Liver (tissue), 3 donors: ENCODE data around the gene FDX1.

Source experiments
- EGR1 ChIP-seq, 2 donors: IDR thresholded peaks; 2 replicates each; pipeline ENCODE4 v1.6.1; 2016 to 2018; ENCODE audit warnings: antibody characterized with exemption in 2 of 2, low read depth in 2 of 2
- FOXA1 ChIP-seq: IDR thresholded peaks from 2 replicates; pipeline ENCODE4 v1.6.1; 2016; ENCODE audit warnings: antibody characterized with exemption
- GABPA ChIP-seq, 2 donors: IDR thresholded peaks in 1 of 2; conservative IDR thresholded peaks in 1 of 2; 2 replicates each; pipeline ENCODE4 v1.6.1; 2016; ENCODE audit warnings: antibody characterized with exemption in 2 of 2, mild to moderate bottlenecking in 1 of 2, moderate library complexity in 1 of 2
- HNF4G ChIP-seq: IDR thresholded peaks from 2 replicates; pipeline ENCODE4 v1.6.1; 2016; ENCODE audit warnings: antibody characterized with exemption
- JUND ChIP-seq, 2 donors: IDR thresholded peaks; 2 replicates each; pipeline ENCODE4 v1.6.1; 2016; ENCODE audit warnings: antibody characterized with exemption in 2 of 2
- SP1 ChIP-seq: IDR thresholded peaks from 2 replicates; pipeline ENCODE4 v1.6.1; 2018; ENCODE audit warnings: antibody characterized with exemption, mild to moderate bottlenecking
- TAF1 ChIP-seq: conservative IDR thresholded peaks from 2 replicates; pipeline ENCODE4 v1.6.1; 2016; ENCODE audit warnings: antibody characterized with exemption, mild to moderate bottlenecking
- YY1 ChIP-seq: IDR thresholded peaks from 2 replicates; pipeline ENCODE4 v1.6.1; 2016; ENCODE audit warnings: antibody characterized with exemption, mild to moderate bottlenecking
- TF ChIP-seq, protein P1 (sequence below): fragments of 150-350 bp; IDR thresholded peaks from 2 replicates; pipeline ENCODE4 v1.5.1; 2017; ENCODE audit warnings: improper control_type of control experiment, low read depth, low read length; ENCODE audit not compliant: missing input control
- TF ChIP-seq, protein P2 (sequence below): IDR thresholded peaks from 2 replicates; pipeline ENCODE4 v1.6.1; 2016; ENCODE audit warnings: antibody characterized with exemption, mild to moderate bottlenecking
- TF ChIP-seq, protein P3 (sequence below): IDR thresholded peaks from 2 replicates; pipeline ENCODE4 v1.6.1; 2016; ENCODE audit warnings: antibody characterized with exemption
- TF ChIP-seq, protein P4 (sequence below): IDR thresholded peaks from 2 replicates; pipeline ENCODE4 v1.6.1; 2016; ENCODE audit warnings: antibody characterized with exemption
- TF ChIP-seq, protein P5 (sequence below): IDR thresholded peaks from 2 replicates; pipeline ENCODE4 v1.6.1; 2016; ENCODE audit warnings: antibody characterized with exemption
- donor health status: healthy.
- donor health status: healthy.

DNA sequence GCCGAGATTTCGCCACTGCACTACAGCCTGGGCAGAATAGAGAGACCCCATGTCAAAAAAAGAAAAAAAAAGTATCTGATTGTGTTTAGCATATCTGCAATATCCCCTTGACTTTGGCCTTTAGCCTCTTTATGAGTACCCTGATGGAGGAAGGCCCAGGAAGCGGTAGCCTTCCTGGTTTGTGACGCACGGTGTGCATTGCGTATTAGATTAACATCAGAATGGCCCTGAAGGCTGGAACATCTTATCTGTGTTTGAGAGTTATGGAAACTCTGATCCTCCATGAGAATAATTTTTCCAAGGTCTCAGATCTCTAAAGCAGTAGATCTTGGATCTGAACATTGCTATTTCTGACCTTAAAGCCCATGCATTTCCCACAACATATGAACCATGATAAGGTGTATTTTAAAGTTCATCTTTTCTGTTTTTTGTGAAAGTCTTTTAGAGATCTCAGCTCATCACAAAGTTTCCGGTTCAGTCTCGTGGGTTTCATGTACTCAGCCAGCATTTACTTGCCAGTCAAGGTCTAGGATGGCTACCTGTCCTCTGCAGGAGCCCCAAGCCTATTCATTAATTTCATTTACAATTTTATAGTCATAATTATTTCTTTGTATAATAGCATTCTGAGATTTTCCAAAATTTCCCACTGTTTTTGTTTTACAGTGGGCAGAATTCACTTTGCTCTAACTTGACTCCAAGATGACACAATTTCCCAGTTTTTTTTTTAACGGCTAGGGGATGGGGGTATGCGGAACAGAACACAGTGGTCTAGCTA lies 605 bp upstream of the FDX1 start:
- TF ChIP-seq GABPA (IDR thresholded peaks at IDR 0.05 in 1 of 2, conservative IDR thresholded peaks at IDR 0.05 in 1 of 2) (no peak), FOXA1 (no peak), SP1 (no peak), YY1 (no peak), HNF4G (no peak), TAF1 (no peak), EGR1 (IDR thresholded peaks at IDR 0.05; ENCODE audit: low read depth in 2 of 2) (no peak), JUND (IDR thresholded peaks at IDR 0.05) (no peak)
- TF ChIP-seq, protein P1, sequence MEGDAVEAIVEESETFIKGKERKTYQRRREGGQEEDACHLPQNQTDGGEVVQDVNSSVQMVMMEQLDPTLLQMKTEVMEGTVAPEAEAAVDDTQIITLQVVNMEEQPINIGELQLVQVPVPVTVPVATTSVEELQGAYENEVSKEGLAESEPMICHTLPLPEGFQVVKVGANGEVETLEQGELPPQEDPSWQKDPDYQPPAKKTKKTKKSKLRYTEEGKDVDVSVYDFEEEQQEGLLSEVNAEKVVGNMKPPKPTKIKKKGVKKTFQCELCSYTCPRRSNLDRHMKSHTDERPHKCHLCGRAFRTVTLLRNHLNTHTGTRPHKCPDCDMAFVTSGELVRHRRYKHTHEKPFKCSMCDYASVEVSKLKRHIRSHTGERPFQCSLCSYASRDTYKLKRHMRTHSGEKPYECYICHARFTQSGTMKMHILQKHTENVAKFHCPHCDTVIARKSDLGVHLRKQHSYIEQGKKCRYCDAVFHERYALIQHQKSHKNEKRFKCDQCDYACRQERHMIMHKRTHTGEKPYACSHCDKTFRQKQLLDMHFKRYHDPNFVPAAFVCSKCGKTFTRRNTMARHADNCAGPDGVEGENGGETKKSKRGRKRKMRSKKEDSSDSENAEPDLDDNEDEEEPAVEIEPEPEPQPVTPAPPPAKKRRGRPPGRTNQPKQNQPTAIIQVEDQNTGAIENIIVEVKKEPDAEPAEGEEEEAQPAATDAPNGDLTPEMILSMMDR: no peak
- TF ChIP-seq, protein P2, sequence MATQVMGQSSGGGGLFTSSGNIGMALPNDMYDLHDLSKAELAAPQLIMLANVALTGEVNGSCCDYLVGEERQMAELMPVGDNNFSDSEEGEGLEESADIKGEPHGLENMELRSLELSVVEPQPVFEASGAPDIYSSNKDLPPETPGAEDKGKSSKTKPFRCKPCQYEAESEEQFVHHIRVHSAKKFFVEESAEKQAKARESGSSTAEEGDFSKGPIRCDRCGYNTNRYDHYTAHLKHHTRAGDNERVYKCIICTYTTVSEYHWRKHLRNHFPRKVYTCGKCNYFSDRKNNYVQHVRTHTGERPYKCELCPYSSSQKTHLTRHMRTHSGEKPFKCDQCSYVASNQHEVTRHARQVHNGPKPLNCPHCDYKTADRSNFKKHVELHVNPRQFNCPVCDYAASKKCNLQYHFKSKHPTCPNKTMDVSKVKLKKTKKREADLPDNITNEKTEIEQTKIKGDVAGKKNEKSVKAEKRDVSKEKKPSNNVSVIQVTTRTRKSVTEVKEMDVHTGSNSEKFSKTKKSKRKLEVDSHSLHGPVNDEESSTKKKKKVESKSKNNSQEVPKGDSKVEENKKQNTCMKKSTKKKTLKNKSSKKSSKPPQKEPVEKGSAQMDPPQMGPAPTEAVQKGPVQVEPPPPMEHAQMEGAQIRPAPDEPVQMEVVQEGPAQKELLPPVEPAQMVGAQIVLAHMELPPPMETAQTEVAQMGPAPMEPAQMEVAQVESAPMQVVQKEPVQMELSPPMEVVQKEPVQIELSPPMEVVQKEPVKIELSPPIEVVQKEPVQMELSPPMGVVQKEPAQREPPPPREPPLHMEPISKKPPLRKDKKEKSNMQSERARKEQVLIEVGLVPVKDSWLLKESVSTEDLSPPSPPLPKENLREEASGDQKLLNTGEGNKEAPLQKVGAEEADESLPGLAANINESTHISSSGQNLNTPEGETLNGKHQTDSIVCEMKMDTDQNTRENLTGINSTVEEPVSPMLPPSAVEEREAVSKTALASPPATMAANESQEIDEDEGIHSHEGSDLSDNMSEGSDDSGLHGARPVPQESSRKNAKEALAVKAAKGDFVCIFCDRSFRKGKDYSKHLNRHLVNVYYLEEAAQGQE: no peak
- TF ChIP-seq, protein P3, sequence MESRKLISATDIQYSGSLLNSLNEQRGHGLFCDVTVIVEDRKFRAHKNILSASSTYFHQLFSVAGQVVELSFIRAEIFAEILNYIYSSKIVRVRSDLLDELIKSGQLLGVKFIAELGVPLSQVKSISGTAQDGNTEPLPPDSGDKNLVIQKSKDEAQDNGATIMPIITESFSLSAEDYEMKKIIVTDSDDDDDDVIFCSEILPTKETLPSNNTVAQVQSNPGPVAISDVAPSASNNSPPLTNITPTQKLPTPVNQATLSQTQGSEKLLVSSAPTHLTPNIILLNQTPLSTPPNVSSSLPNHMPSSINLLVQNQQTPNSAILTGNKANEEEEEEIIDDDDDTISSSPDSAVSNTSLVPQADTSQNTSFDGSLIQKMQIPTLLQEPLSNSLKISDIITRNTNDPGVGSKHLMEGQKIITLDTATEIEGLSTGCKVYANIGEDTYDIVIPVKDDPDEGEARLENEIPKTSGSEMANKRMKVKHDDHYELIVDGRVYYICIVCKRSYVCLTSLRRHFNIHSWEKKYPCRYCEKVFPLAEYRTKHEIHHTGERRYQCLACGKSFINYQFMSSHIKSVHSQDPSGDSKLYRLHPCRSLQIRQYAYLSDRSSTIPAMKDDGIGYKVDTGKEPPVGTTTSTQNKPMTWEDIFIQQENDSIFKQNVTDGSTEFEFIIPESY: no peak
- TF ChIP-seq, protein P4, sequence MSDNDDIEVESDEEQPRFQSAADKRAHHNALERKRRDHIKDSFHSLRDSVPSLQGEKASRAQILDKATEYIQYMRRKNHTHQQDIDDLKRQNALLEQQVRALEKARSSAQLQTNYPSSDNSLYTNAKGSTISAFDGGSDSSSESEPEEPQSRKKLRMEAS: no peak
- TF ChIP-seq, protein P5, sequence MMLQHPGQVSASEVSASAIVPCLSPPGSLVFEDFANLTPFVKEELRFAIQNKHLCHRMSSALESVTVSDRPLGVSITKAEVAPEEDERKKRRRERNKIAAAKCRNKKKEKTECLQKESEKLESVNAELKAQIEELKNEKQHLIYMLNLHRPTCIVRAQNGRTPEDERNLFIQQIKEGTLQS: no peak
